OCI-LY7 (cell line): ENCODE measurements around the gene PHKG2. TPM values are rescaled to one million over a fixed set of nuclear protein-coding genes. Genes with fewer than 3 reads are reported as not detected.

Experiments
- BruUV-seq: library from RNA; stranded (reverse); fragments of 400-500 nt; replicated peaks from 2 replicates; lab custom pipeline; 2021; lab: Mats Ljungman, UMichigan
- CTCF ChIA-PET: fragments of 300-600 bp; sonication (Branson Sonifier 250); formaldehyde crosslinking; loops from one replicate; lab custom pipeline; 2022; ENCODE audit warnings: antibody characterized with exemption; ENCODE audit not compliant: unreplicated experiment; lab: Charles Lee
- POLR2A ChIA-PET: fragments of 300-600 bp; sonication (Branson Sonifier 250); formaldehyde crosslinking; loops from one replicate; lab custom pipeline; 2022; ENCODE audit warnings: antibody characterized with exemption; lab: Charles Lee
- DNase-seq: peaks from one replicate; pipeline ENCODE4 v3.0.0-alpha.2; 2015; ENCODE audit warnings: low spot score
- H2AFZ ChIP-seq: fragments of 200-600 bp; sonication (generic), shearing (Covaris generic); 2 replicates; pipeline ENCODE4 v1.6.1; 2014; ENCODE audit warnings: mild to moderate bottlenecking, antibody characterized with exemption, low read length, moderate library complexity
- H3K27ac ChIP-seq: fragments of 200-600 bp; sonication (generic); 2 replicates; pipeline ENCODE4 v1.5.1; 2014; ENCODE audit warnings: mixed run types, low read depth, mild to moderate bottlenecking, moderate library complexity, low read length, inconsistent platforms; ENCODE audit not compliant: poor library complexity, severe bottlenecking
- H3K36me3 ChIP-seq: fragments of 200-600 bp; sonication (generic); 2 replicates; pipeline ENCODE4 v1.6.1; 2014; ENCODE audit warnings: mild to moderate bottlenecking, antibody characterized with exemption, low read length, moderate library complexity, mixed read lengths; ENCODE audit not compliant: insufficient read depth
- H3K4me1 ChIP-seq: fragments of 200-600 bp; sonication (generic); 2 replicates; pipeline ENCODE4 v1.5.1; 2014; ENCODE audit warnings: mild to moderate bottlenecking, low read length; ENCODE audit not compliant: insufficient read depth, poor library complexity, severe bottlenecking
- H3K4me2 ChIP-seq: fragments of 200-600 bp; sonication (generic); 2 replicates; pipeline ENCODE4 v1.6.1; 2014; ENCODE audit warnings: mild to moderate bottlenecking, low read length
- H3K4me3 ChIP-seq: fragments of 200-600 bp; sonication (generic); 2 replicates; pipeline ENCODE4 v1.5.1; 2014; ENCODE audit warnings: mild to moderate bottlenecking, low read depth, low read length; ENCODE audit not compliant: poor library complexity, severe bottlenecking
- H3K79me2 ChIP-seq: fragments of 200-600 bp; sonication (generic); 2 replicates; pipeline ENCODE4 v1.6.1; 2016; ENCODE audit warnings: low read depth, mild to moderate bottlenecking, low read length, moderate library complexity, mixed read lengths; ENCODE audit not compliant: insufficient read depth
- H3K9me2 ChIP-seq: fragments of 200-600 bp; sonication (generic); 2 replicates; pipeline ENCODE4 v1.6.1; 2016; ENCODE audit warnings: mild to moderate bottlenecking, low read length, mixed read lengths; ENCODE audit not compliant: insufficient read depth
- H3K9me3 ChIP-seq: fragments of 200-600 bp; sonication (generic); 2 replicates; pipeline ENCODE4 v1.6.1; 2014; ENCODE audit warnings: mild to moderate bottlenecking, mixed run types, low read length, mixed read lengths
- H4K20me1 ChIP-seq: fragments of 200-600 bp; sonication (generic); 2 replicates; pipeline ENCODE4 v1.6.1; 2014; ENCODE audit warnings: mild to moderate bottlenecking, antibody characterized with exemption, low read length, moderate library complexity, mixed read lengths; ENCODE audit not compliant: insufficient read depth
- EZH2phosphoT487 ChIP-seq: fragments of 200-600 bp; sonication (generic); IDR thresholded peaks from 2 replicates; pipeline ENCODE4 v1.6.1; 2018; ENCODE audit warnings: low read depth, borderline replicate concordance, mild to moderate bottlenecking, mixed run types, antibody characterized with exemption, low read length, moderate library complexity, mixed read lengths
- intact Hi-C: fragments of 100-400 bp; cut with micrococcal nuclease; formaldehyde crosslinking; loops from one replicate; pipeline ENCODE4 v1.10.0; 2022; ENCODE audit not compliant: unreplicated experiment
- total RNA-seq, 2 experiments: library from RNA; depleted of rRNA in 1 of 2; stranded (reverse); fragments of >200 nt in 1 of 2; shearing (Covaris generic) in 1 of 2; gene quantifications; 2 replicates each; pipeline ENCODE4 v1.2.3, GENCODE V29; 2014 to 2022
- TF ChIP-seq, protein P1 (sequence below): fragments of 200-600 bp; sonication (generic); conservative IDR thresholded peaks from 2 replicates; pipeline ENCODE4 v1.5.1; 2014; ENCODE audit warnings: mild to moderate bottlenecking, antibody characterized with exemption, low read length, moderate library complexity, mixed read lengths

PHKG2 gene
- total RNA-seq, 2 experiments from 2014 or later: 40.5 to 41.9 TPM

- Histone ChIP-seq H4K20me1 (no peaks in the 10 kb centered on the region), H3K27ac (no peak overlapping the region), H3K9me3 (no peaks in the 10 kb centered on the region), H3K4me3 (no peak overlapping the region), H3K9me2 (no peaks in the 10 kb centered on the region), H3K4me1 (no peaks in the 10 kb centered on the region), H2AFZ (no peak overlapping the region), H3K36me3 (peaks cover 95% of the 10 kb centered on the region), H3K4me2 (no peak overlapping the region), H3K79me2 (0 out of 2 replicates have a peak, but pooled peaks cover 3% of the 10 kb centered on the region)
- no peak for DNase-seq
- intact Hi-C loops: no loop called here
- TF ChIP-seq, protein P1, sequence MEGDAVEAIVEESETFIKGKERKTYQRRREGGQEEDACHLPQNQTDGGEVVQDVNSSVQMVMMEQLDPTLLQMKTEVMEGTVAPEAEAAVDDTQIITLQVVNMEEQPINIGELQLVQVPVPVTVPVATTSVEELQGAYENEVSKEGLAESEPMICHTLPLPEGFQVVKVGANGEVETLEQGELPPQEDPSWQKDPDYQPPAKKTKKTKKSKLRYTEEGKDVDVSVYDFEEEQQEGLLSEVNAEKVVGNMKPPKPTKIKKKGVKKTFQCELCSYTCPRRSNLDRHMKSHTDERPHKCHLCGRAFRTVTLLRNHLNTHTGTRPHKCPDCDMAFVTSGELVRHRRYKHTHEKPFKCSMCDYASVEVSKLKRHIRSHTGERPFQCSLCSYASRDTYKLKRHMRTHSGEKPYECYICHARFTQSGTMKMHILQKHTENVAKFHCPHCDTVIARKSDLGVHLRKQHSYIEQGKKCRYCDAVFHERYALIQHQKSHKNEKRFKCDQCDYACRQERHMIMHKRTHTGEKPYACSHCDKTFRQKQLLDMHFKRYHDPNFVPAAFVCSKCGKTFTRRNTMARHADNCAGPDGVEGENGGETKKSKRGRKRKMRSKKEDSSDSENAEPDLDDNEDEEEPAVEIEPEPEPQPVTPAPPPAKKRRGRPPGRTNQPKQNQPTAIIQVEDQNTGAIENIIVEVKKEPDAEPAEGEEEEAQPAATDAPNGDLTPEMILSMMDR: no peak
- TF ChIP-seq EZH2phosphoT487: no peak
- ChIA-PET POLR2A (interaction anchor here (0.6 to 1.0 kb wide), 3 partner anchors 14 to 154 kb away, joined by 3 to 9 read pairs (median 3); no protein-coding TSS in a partner anchor), CTCF (no interaction called here)
- TSS peak; percentile 82 for BruUV-seq
Measured at GRCh38 chr16:30711712-30712111, 36.5 kb upstream of the PHKG2 start.

DNA sequence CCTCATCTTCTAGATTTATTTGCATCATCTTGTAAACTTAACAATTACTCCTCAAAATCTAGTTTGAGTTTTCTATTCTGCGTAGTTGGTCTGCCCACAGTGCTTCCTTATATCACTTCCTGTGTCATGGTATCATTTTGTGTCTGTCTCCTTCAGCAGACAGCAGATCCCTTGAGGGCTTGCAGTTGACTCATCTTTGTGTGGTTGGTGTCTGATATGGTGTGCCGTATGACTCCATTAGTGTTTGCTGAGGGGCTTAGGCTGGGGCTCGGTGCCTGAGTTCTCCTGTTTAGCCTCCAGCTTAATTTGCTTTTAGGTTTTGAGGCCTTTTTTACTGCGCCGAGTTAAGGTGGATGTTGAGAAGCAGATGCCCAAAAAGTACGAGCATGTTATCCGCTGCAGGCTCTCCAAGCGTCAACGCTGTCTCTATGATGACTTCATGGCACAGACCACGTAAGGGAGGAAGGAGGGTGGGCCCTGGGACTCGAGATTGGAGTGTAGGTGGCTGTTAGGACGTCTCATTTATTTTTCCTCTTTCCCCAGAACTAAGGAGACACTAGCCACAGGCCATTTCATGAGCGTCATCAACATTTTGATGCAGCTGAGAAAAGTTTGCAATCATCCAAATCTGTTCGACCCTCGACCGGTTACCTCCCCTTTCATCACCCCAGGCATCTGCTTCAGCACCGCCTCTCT is 32.3 kb upstream of the PHKG2 start:
- H4K20me1 ChIP-seq: no peaks in the 10 kb centered on the region
- intact Hi-C loops: no loop called here
- H3K9me2 ChIP-seq: no peaks in the 10 kb centered on the region
- no peak overlapping the region for H3K27ac ChIP-seq
- BruUV-seq: no TSS peak
- H3K4me1 ChIP-seq: no peaks in the 10 kb centered on the region
- no peak overlapping the region for H2AFZ ChIP-seq
- no peak for DNase-seq
- 0 out of 2 replicates have a peak, but pooled peaks cover 10% of the 10 kb centered on the region for H3K79me2 ChIP-seq
- no peak overlapping the region for H3K4me3 ChIP-seq
- TF ChIP-seq, protein P1: no peak
- no peak for TF ChIP-seq EZH2phosphoT487
- no peaks in the 10 kb centered on the region for H3K9me3 ChIP-seq
- peaks cover 92% of the 10 kb centered on the region for H3K36me3 ChIP-seq
- H3K4me2 ChIP-seq: no peak overlapping the region
- ChIA-PET CTCF (no interaction called here), POLR2A (no interaction called here)

- Histone ChIP-seq H3K79me2 (0 out of 2 replicates have a peak, but pooled peaks cover 10% of the 10 kb centered on the region), H4K20me1 (no peaks in the 10 kb centered on the region), H3K9me2 (no peaks in the 10 kb centered on the region), H3K4me2 (no peak overlapping the region), H3K36me3 (peaks cover 96% of the 10 kb centered on the region), H2AFZ (no peak overlapping the region), H3K4me3 (no peak overlapping the region), H3K9me3 (no peaks in the 10 kb centered on the region), H3K4me1 (no peaks in the 10 kb centered on the region), H3K27ac (no peak overlapping the region)
- ChIA-PET CTCF (interaction anchor here (0.6 kb wide), 2 partner anchors 29 to 51 kb away, joined by 3 to 5 read pairs; no protein-coding TSS in a partner anchor), POLR2A (no interaction called here)
- intact Hi-C loops: no loop called here
- no TSS peak for BruUV-seq
- DNase-seq: no peak
- TF ChIP-seq EZH2phosphoT487: no peak
- TF ChIP-seq, protein P1: no peak
Measured at GRCh38 chr16:30720086-30720485, 28.1 kb upstream of the PHKG2 start.
